ENCODE data around the gene SPIN1. TPM values are rescaled to one million over a fixed set of nuclear protein-coding genes. Genes with fewer than 3 reads are reported as not detected.

SPIN1 gene
- polyA plus RNA-seq, 1 donor = 58.1 TPM

GRCh38 chr9:88435336-88435735, 47.1 kb downstream of the SPIN1 start:
- DNase-seq (ENCODE audit: low read depth) = no peak

- no peak for DNase-seq (ENCODE audit: low read depth)
Measured at GRCh38 chr9:88436379-88436778, 48.1 kb downstream of the SPIN1 start.

- no peak for DNase-seq (ENCODE audit: low read depth)
Measured at GRCh38 chr9:88437210-88438146, 49.2 kb downstream of the SPIN1 start.

- DNase-seq (ENCODE audit: low read depth) = no peak
Measured at GRCh38 chr9:88438811-88439210, 50.6 kb downstream of the SPIN1 start.

- DNase-seq (ENCODE audit: low read depth) = no peak
Measured at GRCh38 chr9:88441301-88442007, 53.2 kb downstream of the SPIN1 start.

GRCh38 chr9:88443480-88444113, 55.4 kb downstream of the SPIN1 start:
- DNase-seq (ENCODE audit: low read depth) = no peak

GRCh38 chr9:88446728-88447127, 58.5 kb downstream of the SPIN1 start:
- DNase-seq (ENCODE audit: low read depth) = no peak

GRCh38 chr9:88447431-88447830, 59.2 kb downstream of the SPIN1 start:
- DNase-seq (ENCODE audit: low read depth) = no peak

GRCh38 chr9:88451160-88451559, 62.9 kb downstream of the SPIN1 start:
- DNase-seq (ENCODE audit: low read depth) = no peak

GRCh38 chr9:88458716-88459465, 70.6 kb downstream of the SPIN1 start:
- DNase-seq (ENCODE audit: low read depth) = no peak

- DNase-seq (ENCODE audit: low read depth) = no peak
Measured at GRCh38 chr9:88460587-88461332, 72.5 kb downstream of the SPIN1 start.

- DNase-seq (ENCODE audit: low read depth) = no peak
Measured at GRCh38 chr9:88462191-88462590, 73.9 kb downstream of the SPIN1 start.

- DNase-seq (ENCODE audit: low read depth) = no peak
Measured at GRCh38 chr9:88464851-88465250, 76.6 kb downstream of the SPIN1 start.

- no peak for DNase-seq (ENCODE audit: low read depth)
Measured at GRCh38 chr9:88468226-88468625, 80.0 kb downstream of the SPIN1 start.

- DNase-seq (ENCODE audit: low read depth) = no peak
Measured at GRCh38 chr9:88476491-88477271, 88.4 kb downstream of the SPIN1 start.

GRCh38 chr9:88477300-88477751, 89.1 kb downstream of the SPIN1 start:
- DNase-seq (ENCODE audit: low read depth) = no peak

GRCh38 chr9:88478246-88478645, 90.0 kb downstream of the SPIN1 start:
- DNase-seq (ENCODE audit: low read depth) = no peak

GRCh38 chr9:88481933-88482332, 93.7 kb downstream of the SPIN1 start:
- no peak for DNase-seq (ENCODE audit: low read depth)

GRCh38 chr9:88488166-88488565, 99.9 kb downstream of the SPIN1 start:
- no peak for DNase-seq (ENCODE audit: low read depth)
